NCI-H1048 (cell line): ENCODE measurements around the gene RIPK3.
"Not testable (repeated sequence)": the region's sequence is repeated elsewhere in the genome, so short reads cannot be mapped to it uniquely, and the experiment has no call there.

Experiments
- DNase-seq: peaks from one replicate; lab custom pipeline; 2025; lab: John Stamatoyannopoulos, UW

Gene RIPK3

GRCh38 chr14:24339284-24340151, at the start of gene RIPK3:
Gene RIPK3 (minus strand): TSS chr14:24339991. CDS start chr14:24339826, 165 bp downstream.
- DNase-seq, result no peak

DNA sequence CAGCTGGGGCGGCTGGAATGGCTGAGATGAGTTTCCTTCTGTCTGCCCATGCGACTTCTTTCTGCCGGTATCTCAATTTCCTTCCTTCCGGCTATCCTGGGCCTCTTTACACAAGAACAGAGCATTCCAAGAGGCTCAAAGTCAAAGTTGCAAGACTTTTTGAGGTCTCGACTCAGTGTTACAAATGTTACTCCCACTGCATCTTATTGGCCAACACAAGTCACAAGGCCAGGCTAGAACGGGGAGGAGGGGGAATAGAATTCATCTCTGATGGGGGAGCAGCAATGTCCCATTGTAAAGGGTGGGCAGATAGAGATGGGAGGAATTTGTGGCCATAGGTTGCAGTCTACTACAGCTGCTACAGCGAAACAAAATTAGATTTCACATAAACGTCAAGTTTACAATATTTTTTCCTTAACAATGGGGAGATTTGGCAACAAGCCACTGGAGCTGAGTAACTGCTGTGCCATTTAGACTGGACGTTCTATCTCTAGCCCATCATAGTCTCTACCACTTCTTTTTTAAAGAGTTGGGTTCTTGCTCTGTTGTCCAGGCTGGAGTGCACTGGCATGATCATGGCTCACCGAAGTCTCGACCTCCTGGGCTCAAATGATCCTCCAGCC, 49.5 kb upstream of the RIPK3 start:
- no peak for DNase-seq

- DNase-seq, result no peak
Observed at GRCh38 chr14:24388474-24389179, 48.8 kb upstream of the RIPK3 start.

DNA sequence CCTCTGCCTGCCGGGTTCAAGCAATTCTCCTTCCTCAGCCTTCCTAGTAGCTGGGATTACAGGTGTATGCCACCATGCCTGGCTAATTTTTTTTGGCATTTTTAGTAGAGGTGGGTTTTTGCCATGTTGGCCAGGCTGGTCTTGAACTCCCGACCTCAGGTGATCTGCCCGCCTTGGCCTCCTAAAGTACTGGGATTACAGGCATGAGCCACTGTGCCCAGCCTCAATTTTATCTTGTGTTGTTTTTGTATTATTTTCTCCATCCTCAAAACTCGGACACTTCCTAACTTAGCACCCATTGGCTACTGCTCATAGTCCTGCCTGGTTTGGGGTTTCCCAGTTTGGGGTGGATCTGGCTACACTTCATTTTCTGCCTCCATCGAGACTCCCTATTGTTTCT, 47.8 kb upstream of the RIPK3 start:
- DNase-seq, result not testable (repeated sequence)

GRCh38 chr14:24387009-24387345, 47.2 kb upstream of the RIPK3 start:
- DNase-seq, result no peak

DNA sequence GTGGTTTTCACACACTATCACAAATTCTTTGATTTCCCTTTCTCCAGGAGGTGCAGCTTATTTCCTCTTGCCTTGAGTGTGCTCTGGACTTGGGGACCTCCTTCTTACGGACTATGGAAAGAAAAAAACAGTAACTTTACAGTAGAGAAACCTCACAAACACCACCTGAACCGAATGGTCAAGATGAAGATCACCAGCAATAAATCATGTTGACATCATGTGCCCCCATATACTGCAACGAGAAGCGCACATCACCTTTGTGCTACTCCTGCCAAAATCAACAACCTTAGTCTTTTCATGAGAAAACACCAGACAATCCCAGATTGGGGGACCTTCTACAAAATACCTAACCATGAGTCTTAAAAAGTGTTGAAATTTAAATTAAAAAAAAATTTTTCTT, 45.7 kb upstream of the RIPK3 start:
- no peak for DNase-seq

DNA sequence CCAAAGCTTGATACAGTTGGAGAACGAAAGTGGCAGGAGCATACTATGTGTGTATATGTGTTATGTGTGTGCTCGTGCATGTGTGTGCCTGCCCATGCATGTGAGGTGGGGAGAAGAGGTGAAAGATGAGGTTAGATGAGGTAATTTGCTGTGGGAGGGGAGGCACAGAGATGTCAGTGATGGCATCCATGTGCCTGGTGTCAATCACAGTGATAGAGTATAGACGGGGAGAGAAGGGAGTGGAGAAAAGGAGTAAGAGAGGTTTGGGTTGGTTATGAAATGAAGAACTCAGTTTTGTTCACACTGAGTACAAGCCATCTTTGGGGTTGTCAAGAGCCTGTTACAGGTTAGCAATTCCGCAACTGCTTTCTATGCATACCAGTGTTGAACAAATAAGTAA, 44.4 kb upstream of the RIPK3 start:
- no peak for DNase-seq

GRCh38 chr14:24382064-24382371, 42.2 kb upstream of the RIPK3 start:
- no peak for DNase-seq

DNA sequence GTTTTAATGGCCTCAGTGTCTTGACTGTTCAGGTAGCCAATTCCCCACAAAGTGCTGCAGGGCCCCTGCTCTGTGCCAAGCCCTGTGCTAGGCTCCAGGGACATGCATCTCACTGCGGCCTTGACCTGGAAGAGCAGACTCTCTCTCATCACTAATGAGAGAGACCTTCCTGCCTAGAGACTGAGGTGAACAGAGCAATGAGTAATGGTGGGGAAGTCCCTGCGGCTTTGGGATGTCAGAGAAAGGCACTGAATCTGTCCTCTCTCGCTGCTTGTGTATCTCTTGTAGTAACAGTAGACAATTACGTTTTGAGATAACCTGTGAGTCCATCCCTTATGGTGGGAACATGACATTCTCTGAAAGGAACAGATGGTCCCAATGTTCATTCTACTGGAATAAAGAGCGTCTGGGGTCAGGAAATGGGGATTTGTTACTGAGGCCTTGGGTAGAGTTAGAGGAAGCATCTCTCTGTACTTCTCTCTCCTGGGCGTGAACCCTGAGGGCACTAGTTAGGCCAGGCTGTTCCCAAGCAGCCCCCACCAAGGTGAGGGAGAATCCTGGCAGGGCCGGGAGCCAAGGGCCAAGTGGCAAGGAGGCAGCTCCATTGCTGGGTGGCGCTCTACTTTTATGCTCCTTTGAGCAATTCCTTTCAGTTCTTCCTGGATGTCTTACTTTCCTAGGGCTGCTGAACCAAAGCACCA, 41.7 kb upstream of the RIPK3 start:
- DNase-seq, result no peak

GRCh38 chr14:24379907-24380730, 40.3 kb upstream of the RIPK3 start:
- DNase-seq, result no peak

DNA sequence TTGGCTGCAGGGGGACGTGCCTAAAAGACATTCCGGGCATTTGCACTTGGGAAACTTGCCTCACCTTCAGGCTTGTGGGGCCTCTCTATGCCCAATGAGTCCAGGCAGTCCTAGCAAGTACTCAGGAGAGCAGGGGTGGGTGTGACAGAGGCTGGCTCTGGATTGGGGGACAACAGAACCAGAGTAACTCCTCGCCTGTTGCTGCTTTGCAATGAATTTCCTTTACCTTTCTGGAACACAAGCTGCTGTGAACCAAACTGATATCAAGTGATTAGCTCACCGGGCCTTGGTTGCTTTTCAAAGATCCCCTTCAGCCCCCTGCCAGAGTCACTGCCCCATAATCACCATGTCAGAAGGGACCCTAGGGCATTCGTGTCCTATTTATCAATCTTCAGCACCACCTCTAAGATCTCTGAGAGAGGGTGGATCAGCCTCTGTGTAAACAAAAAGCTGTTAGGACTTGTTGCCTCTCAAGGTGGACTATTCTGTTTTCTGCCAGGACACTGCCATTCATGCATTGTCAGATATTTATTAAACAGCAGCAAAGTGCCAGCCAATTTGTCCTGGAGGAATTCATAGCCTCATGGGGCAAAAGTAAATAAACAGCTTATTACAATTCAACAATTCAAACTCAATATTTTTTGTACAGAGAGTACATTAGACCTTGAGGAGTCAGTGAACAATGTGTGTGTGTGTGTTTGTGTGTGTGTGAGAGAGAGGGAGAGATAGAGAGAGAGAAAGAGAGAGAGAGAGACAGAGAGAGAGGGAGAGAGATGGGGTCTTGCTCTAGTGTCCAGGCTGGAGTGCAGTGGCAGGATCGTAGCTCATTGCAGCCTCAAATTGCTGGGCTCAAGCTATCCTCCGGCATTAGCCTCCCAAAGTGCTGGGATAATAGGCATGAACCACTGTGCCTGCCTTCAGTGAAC, 39.5 kb upstream of the RIPK3 start:
- no peak for DNase-seq

DNA sequence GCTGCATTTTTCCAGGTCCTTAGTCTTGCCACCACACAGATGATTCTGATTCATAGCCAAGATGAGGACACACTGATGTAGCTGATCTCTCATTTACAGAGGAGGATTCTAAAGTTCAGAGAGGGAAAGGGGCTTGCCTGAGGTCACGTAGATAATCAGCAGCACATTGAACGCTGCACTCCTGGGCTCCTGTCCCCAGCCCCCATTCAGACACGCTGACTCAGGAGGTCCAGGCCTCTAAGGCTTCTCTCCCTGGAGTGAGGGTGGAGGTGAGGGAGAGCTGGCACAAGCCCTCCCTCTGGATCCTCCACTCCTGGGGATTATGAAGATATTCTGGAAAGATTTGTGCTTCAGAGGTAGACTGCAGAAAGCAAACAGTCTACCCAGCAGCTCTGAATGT, 38.5 kb upstream of the RIPK3 start:
- DNase-seq, result no peak

DNA sequence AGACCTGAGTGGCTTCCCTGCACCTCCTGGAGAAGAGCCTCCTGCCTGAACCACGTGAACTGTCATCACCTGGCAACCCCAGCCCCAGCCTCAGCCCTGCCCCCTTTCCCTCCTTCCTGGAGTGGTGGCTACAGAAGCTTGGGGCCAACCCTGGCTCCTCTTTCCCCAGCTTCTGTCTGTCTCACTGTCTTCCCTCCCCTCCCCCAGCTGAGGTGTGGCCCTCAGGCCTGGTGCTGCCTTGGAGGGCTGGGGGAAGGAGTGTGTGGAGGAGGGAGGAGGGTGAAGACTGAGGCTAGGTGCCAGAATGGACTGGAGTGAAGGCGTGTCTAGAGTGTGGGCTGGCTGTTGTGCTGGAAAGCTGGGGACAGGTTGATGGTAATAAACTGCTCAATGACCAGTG, 37.9 kb upstream of the RIPK3 start:
- DNase-seq, result no peak

DNA sequence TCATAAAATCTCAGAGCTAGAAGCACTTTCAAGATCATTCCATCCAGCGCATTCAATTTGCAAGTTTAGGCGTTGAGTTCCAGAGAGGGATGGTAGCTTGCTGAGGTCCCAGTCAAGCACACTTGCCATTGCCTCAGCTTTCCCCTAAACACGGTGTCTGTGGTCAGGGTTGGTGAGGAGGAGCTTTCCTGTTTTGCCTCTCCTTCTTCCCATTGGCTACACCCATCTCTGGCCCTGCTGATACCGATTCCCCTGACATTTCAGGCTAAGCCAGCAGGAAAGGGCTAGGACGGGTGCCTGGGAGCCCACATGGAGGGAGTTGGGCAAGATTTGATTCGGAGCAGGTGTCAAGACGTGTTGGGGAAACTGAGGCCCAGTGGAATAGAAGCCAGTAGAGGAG, 37.3 kb upstream of the RIPK3 start:
- no peak for DNase-seq

GRCh38 chr14:24376448-24377070, 36.8 kb upstream of the RIPK3 start:
- no peak for DNase-seq

DNA sequence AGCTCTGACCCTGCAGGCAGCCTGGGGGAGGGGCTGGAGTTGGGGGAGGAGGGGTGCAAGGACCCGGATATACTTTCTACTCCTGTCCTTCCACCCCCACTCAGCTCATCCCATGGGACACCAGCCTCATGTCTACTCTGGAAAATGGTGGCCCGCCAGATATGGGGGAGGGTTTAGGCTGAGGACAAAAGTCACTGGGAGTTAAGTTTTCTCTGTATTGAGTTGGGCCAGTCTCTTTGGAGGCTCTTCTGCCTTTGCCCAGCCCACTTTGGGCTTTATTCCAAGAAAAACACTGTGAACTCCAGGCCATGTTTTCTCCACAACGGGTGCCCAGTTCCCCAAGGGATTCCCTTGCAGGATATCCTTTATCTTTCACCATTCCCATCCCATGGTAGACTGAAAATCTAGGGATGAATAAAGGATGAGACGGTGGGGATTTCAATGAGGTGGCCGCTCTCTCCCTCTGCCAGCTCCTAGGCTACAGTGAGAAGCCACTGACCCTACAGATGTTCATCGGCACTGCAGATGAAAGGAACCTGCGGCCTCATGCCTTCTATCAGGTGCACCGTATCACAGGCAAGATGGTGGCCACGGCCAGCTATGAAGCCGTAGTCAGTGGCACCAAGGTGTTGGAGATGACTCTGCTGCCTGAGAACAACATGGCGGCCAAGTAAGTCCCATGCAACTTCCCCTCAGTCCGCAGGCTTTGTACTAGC, 33.1 kb upstream of the RIPK3 start:
- no peak for DNase-seq

- not testable (repeated sequence) for DNase-seq
Observed at GRCh38 chr14:24371605-24372004, 31.8 kb upstream of the RIPK3 start.

DNA sequence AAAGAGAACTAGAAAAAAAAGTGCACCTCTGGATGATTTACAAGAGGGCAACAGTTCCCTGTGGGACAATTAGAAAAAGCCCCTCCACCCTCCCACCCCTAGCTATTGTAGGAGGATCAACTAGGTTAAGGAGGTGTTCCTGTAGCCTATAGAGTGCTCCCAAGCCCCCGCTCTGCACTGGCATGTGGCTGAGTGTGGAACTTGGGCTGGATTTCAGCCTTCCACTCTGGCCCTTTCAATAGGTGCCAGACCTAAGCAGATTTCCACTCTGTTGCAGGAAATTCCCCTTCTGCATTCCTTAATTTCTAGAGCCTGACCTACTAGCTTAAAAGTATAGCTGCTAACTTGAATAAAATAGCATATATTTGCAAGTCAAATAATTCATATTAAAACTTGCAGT, 31.0 kb upstream of the RIPK3 start:
- DNase-seq, result no peak

- no peak for DNase-seq
Observed at GRCh38 chr14:24369907-24370687, 30.3 kb upstream of the RIPK3 start.
